ENCODE results near the gene COTL1.

Gene COTL1

DNA sequence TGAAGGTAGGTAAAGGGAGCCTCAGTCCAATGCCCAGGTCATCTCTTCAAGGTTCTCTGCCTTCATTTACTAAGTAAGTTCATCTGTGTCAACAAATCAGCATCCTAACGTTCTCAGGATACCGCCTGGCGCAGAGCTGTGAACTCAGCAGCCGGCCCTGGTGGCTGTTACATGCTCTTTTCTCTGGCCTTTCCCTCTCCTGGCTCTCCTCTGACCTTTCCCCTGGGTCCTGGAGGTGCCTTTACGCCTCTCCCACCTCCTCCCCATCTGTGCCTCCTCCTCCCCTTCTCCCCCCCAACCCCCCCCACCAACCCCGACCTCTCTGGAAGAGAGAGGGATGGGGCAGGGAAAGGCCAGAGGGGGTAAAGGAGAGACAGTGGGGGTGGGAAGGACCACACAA is 19.5 kb downstream of the COTL1 start:
- TF ChIP-seq, protein P1, sequence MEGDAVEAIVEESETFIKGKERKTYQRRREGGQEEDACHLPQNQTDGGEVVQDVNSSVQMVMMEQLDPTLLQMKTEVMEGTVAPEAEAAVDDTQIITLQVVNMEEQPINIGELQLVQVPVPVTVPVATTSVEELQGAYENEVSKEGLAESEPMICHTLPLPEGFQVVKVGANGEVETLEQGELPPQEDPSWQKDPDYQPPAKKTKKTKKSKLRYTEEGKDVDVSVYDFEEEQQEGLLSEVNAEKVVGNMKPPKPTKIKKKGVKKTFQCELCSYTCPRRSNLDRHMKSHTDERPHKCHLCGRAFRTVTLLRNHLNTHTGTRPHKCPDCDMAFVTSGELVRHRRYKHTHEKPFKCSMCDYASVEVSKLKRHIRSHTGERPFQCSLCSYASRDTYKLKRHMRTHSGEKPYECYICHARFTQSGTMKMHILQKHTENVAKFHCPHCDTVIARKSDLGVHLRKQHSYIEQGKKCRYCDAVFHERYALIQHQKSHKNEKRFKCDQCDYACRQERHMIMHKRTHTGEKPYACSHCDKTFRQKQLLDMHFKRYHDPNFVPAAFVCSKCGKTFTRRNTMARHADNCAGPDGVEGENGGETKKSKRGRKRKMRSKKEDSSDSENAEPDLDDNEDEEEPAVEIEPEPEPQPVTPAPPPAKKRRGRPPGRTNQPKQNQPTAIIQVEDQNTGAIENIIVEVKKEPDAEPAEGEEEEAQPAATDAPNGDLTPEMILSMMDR (IDR thresholded peaks at IDR 0.05; ENCODE audit: low read depth, low read length, missing control alignments): no peak
- DNase-seq (ENCODE audit: extremely low read depth, low read depth): no peak
- no peak overlapping the region for H3K4me3 ChIP-seq (replicated peaks; ENCODE audit: low read depth, low read length)

DNA sequence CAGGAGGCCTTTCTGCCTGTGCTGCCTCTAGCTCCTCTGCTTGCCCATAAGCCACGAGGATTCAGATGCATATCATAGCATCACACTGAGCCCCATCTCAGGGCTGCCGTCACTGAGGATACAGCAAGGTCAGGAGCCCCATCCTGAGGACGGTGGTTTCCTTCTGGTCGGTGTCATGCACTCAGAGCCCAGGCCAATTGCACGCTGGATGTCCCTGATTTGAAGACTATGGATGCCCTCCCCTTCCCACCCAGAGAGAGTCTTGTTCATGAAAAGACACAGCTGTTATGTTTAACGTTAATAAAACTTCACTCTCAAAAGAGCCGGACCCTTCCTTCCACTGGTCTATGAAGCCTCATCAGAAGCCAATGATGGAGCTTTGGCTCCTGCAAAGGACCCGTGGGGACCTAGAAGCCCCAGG is 19.9 kb downstream of the COTL1 start:
- DNase-seq (ENCODE audit: extremely low read depth, low read depth): no peak
- no peak overlapping the region for H3K4me3 ChIP-seq (replicated peaks; ENCODE audit: low read depth, low read length)
- TF ChIP-seq, protein P1 (IDR thresholded peaks at IDR 0.05; ENCODE audit: low read depth, low read length, missing control alignments): no peak

DNA sequence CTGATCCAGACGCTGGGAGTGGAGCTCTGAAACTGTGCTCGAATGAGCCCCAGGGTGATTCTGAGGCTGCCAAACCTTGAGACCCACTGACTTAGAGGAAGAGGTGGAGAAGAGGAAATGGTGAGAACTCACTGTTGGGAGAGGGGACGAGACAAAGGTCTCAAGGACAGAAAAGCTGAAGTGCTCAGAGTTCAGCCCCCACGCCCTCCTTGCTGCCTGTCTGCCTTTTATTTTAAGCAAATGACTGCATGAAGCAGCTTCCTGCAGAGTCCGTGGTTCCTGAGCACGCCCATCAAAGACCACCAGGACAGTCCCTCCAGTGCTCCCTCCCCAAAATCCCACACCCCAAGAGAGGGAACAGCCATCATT is 20.4 kb downstream of the COTL1 start:
- no peak for DNase-seq (ENCODE audit: extremely low read depth, low read depth)
- TF ChIP-seq, protein P1 (IDR thresholded peaks at IDR 0.05; ENCODE audit: low read depth, low read length, missing control alignments): no peak

DNA sequence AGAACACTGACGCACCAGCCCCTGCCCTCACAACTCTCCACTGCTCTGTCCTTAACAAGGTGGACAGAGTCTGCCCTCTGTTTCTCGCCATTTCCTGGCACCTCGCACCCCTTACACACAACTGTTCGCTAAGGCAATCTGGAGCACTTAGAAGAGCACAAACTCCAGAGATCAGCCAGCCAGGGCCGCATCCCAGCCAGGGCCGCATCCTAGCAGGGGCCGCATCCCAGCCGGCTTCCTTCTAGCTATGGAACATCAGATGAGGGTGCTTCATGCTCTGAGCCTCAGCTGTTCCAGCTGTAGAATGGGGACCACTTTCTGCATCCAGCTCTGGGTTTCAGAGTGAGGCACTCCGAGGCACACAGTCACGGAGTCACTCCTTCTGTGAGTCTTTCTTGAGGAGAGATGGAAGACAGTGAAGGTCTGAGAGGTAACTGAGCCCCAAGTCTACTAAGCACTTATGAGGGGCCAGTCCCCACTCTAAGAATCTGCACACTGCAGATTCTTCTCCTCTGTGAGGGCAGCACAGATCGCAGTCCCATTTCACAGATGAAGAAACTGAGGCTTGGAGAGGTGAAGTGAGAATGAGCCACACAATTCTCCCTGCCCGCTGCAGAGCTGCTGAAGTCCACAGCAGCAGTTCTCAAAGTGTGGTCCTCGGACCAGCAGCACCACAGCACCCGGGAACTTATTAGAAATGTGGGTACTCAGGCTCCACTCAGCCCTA is 20.9 kb downstream of the COTL1 start:
- no peak for DNase-seq (ENCODE audit: extremely low read depth, low read depth)
- no peak overlapping the region for H3K4me3 ChIP-seq (replicated peaks; ENCODE audit: low read depth, low read length)
- TF ChIP-seq, protein P1 (IDR thresholded peaks at IDR 0.05; ENCODE audit: low read depth, low read length, missing control alignments): no peak

More for the DNA sequence above, 20.4 kb downstream of the COTL1 start:
- H3K4me3 ChIP-seq (replicated peaks; ENCODE audit: low read depth, low read length): no peak overlapping the region

DNA sequence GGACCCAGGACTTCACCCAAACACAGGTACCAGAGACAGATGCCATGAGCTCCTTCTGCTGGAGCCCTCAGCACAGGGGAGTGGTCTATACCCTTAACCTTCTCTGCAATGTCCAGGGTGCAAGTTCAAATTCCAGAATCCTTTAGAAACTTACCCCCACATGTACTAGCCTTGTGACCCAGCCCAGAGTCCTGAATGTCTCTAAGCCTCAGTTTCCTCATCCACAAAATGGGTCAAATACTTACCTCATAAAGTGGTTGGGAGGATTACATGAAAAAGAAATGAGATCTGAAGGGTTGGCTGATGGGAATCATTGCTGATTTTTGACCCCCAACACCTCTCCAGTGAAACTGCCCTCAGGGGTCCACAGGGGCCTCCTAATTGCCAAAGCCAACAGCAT is 21.7 kb downstream of the COTL1 start:
- DNase-seq (ENCODE audit: extremely low read depth, low read depth): no peak
- no peak overlapping the region for H3K4me3 ChIP-seq (replicated peaks; ENCODE audit: low read depth, low read length)
- TF ChIP-seq, protein P1 (IDR thresholded peaks at IDR 0.05; ENCODE audit: low read depth, low read length, missing control alignments): no peak

DNA sequence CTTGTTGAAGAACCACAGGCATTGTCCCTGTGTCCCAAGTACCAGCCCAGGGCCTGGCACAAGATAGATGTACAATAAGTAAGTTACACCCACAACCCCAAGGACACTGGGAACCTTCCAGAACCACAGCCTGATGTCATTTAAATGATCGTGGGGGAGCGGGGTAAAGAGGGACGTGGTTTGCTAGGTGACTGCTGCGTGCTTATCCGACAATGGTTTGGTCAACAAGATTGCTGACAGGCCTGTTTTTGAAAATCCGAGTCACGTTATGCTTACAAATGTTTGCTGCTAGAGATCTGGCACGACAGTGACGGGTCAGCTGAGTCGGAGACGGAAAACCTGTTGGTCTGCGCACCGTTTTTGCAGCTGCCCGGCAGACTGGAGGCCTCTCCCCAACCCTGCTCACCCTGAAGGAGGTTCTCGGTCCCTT is 22.8 kb downstream of the COTL1 start:
- DNase-seq (ENCODE audit: extremely low read depth, low read depth): no peak
- TF ChIP-seq, protein P1 (IDR thresholded peaks at IDR 0.05; ENCODE audit: low read depth, low read length, missing control alignments): no peak
- no peak overlapping the region for H3K4me3 ChIP-seq (replicated peaks; ENCODE audit: low read depth, low read length)

DNA sequence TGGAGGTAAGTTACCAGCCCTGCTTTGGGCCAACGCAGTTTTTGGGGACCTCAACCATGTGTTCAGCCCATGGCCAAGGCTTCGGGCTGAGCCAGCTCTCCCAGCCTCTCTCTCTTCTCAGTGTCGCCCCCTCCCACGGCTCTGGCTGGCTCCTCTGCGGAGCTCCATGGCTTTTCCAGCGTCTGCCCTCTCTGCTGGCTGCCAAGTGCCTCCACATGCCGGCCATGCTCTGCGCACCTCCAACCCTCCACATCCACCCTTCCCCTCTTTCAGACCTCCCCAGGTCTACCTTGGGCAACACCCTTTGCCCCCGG is 23.2 kb downstream of the COTL1 start:
- TF ChIP-seq, protein P1 (IDR thresholded peaks at IDR 0.05; ENCODE audit: low read depth, low read length, missing control alignments): no peak
- DNase-seq (ENCODE audit: extremely low read depth, low read depth): no peak
- H3K4me3 ChIP-seq (replicated peaks; ENCODE audit: low read depth, low read length): no peak overlapping the region

Measured in HFF-Myc (cell line).